HepG2 (cell line): ENCODE results near the gene FOSB. TPM values are rescaled to one million over a fixed set of nuclear protein-coding genes. Genes with fewer than 3 reads are reported as not detected.

ENCODE experiments used
- NR1H2 ChIP-seq: sonication (generic); formaldehyde crosslinking; IDR thresholded peaks from 2 replicates; pipeline ENCODE4 v1.8.1; 2022; ENCODE audit warnings: low read depth, missing genetic modification reagents, borderline replicate concordance
- RELA ChIP-seq: sonication (generic); formaldehyde crosslinking; IDR thresholded peaks from 2 replicates; pipeline ENCODE4 v1.4.0; 2020; ENCODE audit warnings: missing genetic modification reagents
- SMARCE1 ChIP-seq: fragments of 450-650 bp; IDR thresholded peaks from 2 replicates; pipeline ENCODE4 v1.6.1; 2017; ENCODE audit warnings: borderline replicate concordance
- TOPORS ChIP-seq: sonication (generic); formaldehyde crosslinking; IDR thresholded peaks from 2 replicates; pipeline ENCODE4 v1.8.0; 2023; ENCODE audit warnings: mild to moderate bottlenecking, missing genetic modification reagents
- ZFP36 ChIP-seq: fragments of 150-350 bp; IDR thresholded peaks from 2 replicates; pipeline ENCODE4 v1.6.1; 2018; ENCODE audit warnings: borderline replicate concordance, low read length, low read depth; ENCODE audit not compliant: partially characterized antibody
- ZFX ChIP-seq: sonication (generic); formaldehyde crosslinking; IDR thresholded peaks from 2 replicates; pipeline ENCODE4 v1.4.0; 2020; ENCODE audit warnings: mild to moderate bottlenecking, low read depth, missing genetic modification reagents, moderate library complexity
- ZNF256 ChIP-seq: sonication (generic); formaldehyde crosslinking; conservative IDR thresholded peaks from 2 replicates; pipeline ENCODE4 v1.4.0; 2020; ENCODE audit warnings: missing genetic modification reagents
- ZNF335 ChIP-seq: sonication (generic); formaldehyde crosslinking; IDR thresholded peaks from 2 replicates; pipeline ENCODE4 v1.4.0; 2020; ENCODE audit warnings: missing genetic modification reagents
- ZNF839 ChIP-seq: sonication (generic); formaldehyde crosslinking; IDR thresholded peaks from 2 replicates; pipeline ENCODE4 v1.4.0; 2020; ENCODE audit warnings: missing genetic modification reagents, mild to moderate bottlenecking, borderline replicate concordance
- ZSCAN29 ChIP-seq: sonication (generic); formaldehyde crosslinking; conservative IDR thresholded peaks from 2 replicates; pipeline ENCODE4 v1.4.0; 2020; ENCODE audit warnings: mild to moderate bottlenecking, missing genetic modification reagents
- ZSCAN30 ChIP-seq: sonication (generic); formaldehyde crosslinking; IDR thresholded peaks from 2 replicates; pipeline ENCODE4 v1.5.0; 2020; ENCODE audit warnings: mild to moderate bottlenecking, missing genetic modification reagents
- polyA plus RNA-seq, 8 experiments: library from polyadenylated mRNA; depleted of rRNA in 3 of 8; stranded (reverse) in 7 of 8; unstranded in 1 of 8; fragments of >200 nt; fragmentation: Illumina TruSeq in 4 of 8; extraction: Trizol in 4 of 8; gene quantifications; 2 replicates each; pipeline versions ENCODE4 v1.2.1 to v1.2.3, GENCODE V29; 2011 to 2016; ENCODE audit warnings: low read depth in 4 of 8, missing spikeins in 1 of 8, mixed read lengths in 1 of 8; ENCODE audit not compliant: insufficient read depth in 1 of 8
- total RNA-seq, 5 experiments: library from RNA; depleted of rRNA; stranded (reverse); fragments of >200 nt; fragmentation: Illumina TruSeq; extraction: Trizol; gene quantifications; 2 replicates each; pipeline ENCODE4 v1.2.3, GENCODE V29; 2016; ENCODE audit warnings: low read depth in 1 of 5
- TF ChIP-seq, protein P1 (sequence below): sonication (generic); formaldehyde crosslinking; IDR thresholded peaks from 2 replicates; pipeline ENCODE4 v1.4.0; 2020; ENCODE audit warnings: mild to moderate bottlenecking, missing genetic modification reagents
- TF ChIP-seq, protein P2 (sequence below): sonication (generic); formaldehyde crosslinking; IDR thresholded peaks from 2 replicates; pipeline ENCODE4 v1.4.0; 2020; ENCODE audit warnings: missing genetic modification reagents
- TF ChIP-seq, protein P3 (sequence below): IDR thresholded peaks from 2 replicates; pipeline ENCODE4 v1.6.1; 2016
- TF ChIP-seq, protein P4 (sequence below): IDR thresholded peaks from 2 replicates; pipeline ENCODE4 v1.6.1; 2016; ENCODE audit warnings: low read depth, borderline replicate concordance
- TF ChIP-seq, protein P5 (sequence below): sonication (generic); formaldehyde crosslinking; IDR thresholded peaks from 2 replicates; pipeline ENCODE4 v1.4.0; 2020; ENCODE audit warnings: mild to moderate bottlenecking, missing genetic modification reagents

Gene FOSB
- total and polyA plus RNA-seq, 2 of the 13 experiments (the other 11 are each of a cell fraction or from before 2014, with no cell fraction given) = 2.8 to 6.0 TPM

DNA sequence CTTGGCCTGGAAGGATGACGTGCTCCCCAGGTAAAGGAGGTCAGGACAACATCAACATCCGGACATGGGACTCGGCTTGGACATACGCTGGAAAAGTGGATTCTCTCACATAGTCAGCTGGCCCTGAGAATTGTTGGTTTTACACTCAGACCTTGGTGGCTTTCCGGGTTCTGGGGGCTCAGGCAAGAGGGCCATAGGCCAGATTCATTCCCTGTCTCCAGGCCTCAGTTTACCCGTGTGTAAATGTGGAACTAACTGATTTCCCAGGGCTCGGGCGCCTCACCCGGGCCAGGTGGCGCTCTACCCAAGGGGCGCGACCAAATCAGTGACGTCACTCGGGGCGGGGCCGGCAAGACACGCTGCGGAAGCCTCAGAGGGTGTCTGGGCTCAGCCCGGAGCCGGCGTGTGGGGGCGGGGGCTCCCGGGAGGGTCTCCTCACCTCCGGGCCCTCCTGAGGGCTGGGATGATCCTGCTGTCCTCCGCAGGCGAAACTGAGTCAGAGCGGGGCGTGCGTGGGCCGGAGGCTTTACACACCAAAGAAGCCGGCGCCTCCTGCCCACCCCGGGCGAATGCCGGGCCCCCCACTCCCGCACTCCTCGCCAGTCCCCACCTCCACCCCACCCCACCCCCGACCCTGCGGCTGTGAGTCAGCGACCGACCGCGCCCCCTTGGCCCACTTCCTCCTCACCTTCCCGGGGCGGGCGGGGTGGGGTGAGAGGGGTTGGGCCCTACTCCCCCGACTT, 38.6 kb downstream of the FOSB start (continued):
- TF ChIP-seq ZSCAN29 (CRISPR knock-in tag) (no peak), ZNF335 (CRISPR knock-in tag) (no peak), ZFP36 (no peak), RELA (no peak), TOPORS (CRISPR knock-in tag) (no peak), ZSCAN30 (CRISPR knock-in tag) (no peak), NR1H2 (no peak), ZNF839 (CRISPR knock-in tag) (no peak), ZFX (no peak; the same call in none of the 2 replicates), ZNF256 (CRISPR knock-in tag) (no peak), SMARCE1 (no peak)
- TF ChIP-seq, protein P1, sequence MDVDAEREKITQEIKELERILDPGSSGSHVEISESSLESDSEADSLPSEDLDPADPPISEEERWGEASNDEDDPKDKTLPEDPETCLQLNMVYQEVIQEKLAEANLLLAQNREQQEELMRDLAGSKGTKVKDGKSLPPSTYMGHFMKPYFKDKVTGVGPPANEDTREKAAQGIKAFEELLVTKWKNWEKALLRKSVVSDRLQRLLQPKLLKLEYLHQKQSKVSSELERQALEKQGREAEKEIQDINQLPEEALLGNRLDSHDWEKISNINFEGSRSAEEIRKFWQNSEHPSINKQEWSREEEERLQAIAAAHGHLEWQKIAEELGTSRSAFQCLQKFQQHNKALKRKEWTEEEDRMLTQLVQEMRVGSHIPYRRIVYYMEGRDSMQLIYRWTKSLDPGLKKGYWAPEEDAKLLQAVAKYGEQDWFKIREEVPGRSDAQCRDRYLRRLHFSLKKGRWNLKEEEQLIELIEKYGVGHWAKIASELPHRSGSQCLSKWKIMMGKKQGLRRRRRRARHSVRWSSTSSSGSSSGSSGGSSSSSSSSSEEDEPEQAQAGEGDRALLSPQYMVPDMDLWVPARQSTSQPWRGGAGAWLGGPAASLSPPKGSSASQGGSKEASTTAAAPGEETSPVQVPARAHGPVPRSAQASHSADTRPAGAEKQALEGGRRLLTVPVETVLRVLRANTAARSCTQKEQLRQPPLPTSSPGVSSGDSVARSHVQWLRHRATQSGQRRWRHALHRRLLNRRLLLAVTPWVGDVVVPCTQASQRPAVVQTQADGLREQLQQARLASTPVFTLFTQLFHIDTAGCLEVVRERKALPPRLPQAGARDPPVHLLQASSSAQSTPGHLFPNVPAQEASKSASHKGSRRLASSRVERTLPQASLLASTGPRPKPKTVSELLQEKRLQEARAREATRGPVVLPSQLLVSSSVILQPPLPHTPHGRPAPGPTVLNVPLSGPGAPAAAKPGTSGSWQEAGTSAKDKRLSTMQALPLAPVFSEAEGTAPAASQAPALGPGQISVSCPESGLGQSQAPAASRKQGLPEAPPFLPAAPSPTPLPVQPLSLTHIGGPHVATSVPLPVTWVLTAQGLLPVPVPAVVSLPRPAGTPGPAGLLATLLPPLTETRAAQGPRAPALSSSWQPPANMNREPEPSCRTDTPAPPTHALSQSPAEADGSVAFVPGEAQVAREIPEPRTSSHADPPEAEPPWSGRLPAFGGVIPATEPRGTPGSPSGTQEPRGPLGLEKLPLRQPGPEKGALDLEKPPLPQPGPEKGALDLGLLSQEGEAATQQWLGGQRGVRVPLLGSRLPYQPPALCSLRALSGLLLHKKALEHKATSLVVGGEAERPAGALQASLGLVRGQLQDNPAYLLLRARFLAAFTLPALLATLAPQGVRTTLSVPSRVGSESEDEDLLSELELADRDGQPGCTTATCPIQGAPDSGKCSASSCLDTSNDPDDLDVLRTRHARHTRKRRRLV (CRISPR knock-in tag) = 0 out of 2 replicates have a peak, but pooled peaks have one; percentile 41
- TF ChIP-seq, protein P2, sequence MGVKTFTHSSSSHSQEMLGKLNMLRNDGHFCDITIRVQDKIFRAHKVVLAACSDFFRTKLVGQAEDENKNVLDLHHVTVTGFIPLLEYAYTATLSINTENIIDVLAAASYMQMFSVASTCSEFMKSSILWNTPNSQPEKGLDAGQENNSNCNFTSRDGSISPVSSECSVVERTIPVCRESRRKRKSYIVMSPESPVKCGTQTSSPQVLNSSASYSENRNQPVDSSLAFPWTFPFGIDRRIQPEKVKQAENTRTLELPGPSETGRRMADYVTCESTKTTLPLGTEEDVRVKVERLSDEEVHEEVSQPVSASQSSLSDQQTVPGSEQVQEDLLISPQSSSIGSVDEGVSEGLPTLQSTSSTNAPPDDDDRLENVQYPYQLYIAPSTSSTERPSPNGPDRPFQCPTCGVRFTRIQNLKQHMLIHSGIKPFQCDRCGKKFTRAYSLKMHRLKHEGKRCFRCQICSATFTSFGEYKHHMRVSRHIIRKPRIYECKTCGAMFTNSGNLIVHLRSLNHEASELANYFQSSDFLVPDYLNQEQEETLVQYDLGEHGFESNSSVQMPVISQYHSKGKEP (CRISPR knock-in tag) = no peak
- TF ChIP-seq, protein P3, sequence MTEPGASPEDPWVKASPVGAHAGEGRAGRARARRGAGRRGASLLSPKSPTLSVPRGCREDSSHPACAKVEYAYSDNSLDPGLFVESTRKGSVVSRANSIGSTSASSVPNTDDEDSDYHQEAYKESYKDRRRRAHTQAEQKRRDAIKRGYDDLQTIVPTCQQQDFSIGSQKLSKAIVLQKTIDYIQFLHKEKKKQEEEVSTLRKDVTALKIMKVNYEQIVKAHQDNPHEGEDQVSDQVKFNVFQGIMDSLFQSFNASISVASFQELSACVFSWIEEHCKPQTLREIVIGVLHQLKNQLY (CRISPR knock-in tag) = no peak
- TF ChIP-seq, protein P4, sequence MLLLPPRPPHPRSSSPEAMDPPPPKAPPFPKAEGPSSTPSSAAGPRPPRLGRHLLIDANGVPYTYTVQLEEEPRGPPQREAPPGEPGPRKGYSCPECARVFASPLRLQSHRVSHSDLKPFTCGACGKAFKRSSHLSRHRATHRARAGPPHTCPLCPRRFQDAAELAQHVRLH = no peak
- TF ChIP-seq, protein P5, sequence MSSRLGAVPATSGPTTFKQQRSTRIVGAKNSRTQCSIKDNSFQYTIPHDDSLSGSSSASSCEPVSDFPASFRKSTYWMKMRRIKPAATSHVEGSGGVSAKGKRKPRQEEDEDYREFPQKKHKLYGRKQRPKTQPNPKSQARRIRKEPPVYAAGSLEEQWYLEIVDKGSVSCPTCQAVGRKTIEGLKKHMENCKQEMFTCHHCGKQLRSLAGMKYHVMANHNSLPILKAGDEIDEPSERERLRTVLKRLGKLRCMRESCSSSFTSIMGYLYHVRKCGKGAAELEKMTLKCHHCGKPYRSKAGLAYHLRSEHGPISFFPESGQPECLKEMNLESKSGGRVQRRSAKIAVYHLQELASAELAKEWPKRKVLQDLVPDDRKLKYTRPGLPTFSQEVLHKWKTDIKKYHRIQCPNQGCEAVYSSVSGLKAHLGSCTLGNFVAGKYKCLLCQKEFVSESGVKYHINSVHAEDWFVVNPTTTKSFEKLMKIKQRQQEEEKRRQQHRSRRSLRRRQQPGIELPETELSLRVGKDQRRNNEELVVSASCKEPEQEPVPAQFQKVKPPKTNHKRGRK (CRISPR knock-in tag) = no peak
